GM23338 (cell line): ENCODE data around the gene NOVA2. TPM values are rescaled to one million over a fixed set of nuclear protein-coding genes. Genes with fewer than 3 reads are reported as not detected.

Source experiments
- ATAC-seq: fragments of 200-7000 bp; cut with Tn5 transposase; 3 replicates; pipeline ENCODE4 v1.9.1; 2020
- DNase-seq: peaks from one replicate; pipeline ENCODE4 v3.0.0-alpha.2; 2015; ENCODE audit warnings: low spot score
- H2AFZ ChIP-seq: fragments of 200-600 bp; sonication (generic); 2 replicates; pipeline ENCODE4 v1.8.0; 2016; ENCODE audit warnings: antibody characterized with exemption, mild to moderate bottlenecking, moderate library complexity
- H3F3A ChIP-seq: fragments of 200-600 bp; sonication (generic); replicated peaks from 2 replicates; pipeline ENCODE4 v1.8.0; 2017; ENCODE audit warnings: antibody characterized with exemption, mixed run types, low read depth
- H3K27ac ChIP-seq: fragments of 200-600 bp; sonication (generic); 2 replicates; pipeline ENCODE4 v1.6.1; 2016; ENCODE audit warnings: low read depth
- H3K27me3 ChIP-seq: fragments of 200-600 bp; sonication (generic); 2 replicates; pipeline ENCODE4 v1.8.0; 2016; ENCODE audit warnings: mild to moderate bottlenecking, mixed run types, moderate library complexity; ENCODE audit not compliant: insufficient read depth
- H3K36me3 ChIP-seq: fragments of 200-600 bp; sonication (generic); 2 replicates; pipeline ENCODE4 v1.8.0; 2016; ENCODE audit warnings: mild to moderate bottlenecking; ENCODE audit not compliant: insufficient read depth
- H3K4me1 ChIP-seq: fragments of 200-600 bp; sonication (generic); 2 replicates; pipeline ENCODE4 v1.8.0; 2016; ENCODE audit warnings: mild to moderate bottlenecking, moderate library complexity; ENCODE audit not compliant: insufficient read depth
- H3K4me2 ChIP-seq: fragments of 200-600 bp; sonication (generic); 2 replicates; pipeline ENCODE4 v1.7.1; 2017; ENCODE audit warnings: mixed run types
- H3K4me3 ChIP-seq: fragments of 200-600 bp; sonication (generic); 2 replicates; pipeline ENCODE4 v1.6.1; 2016; ENCODE audit warnings: mixed run types
- H3K79me2 ChIP-seq: fragments of 200-600 bp; sonication (generic); replicated peaks from 2 replicates; pipeline ENCODE4 v1.8.0; 2017; ENCODE audit warnings: mild to moderate bottlenecking; ENCODE audit not compliant: insufficient read depth
- H3K9me2 ChIP-seq: fragments of 200-600 bp; sonication (generic); 2 replicates; pipeline ENCODE4 v1.8.0; 2017; ENCODE audit not compliant: insufficient read depth
- H4K20me1 ChIP-seq: fragments of 200-600 bp; sonication (generic); replicated peaks from 2 replicates; pipeline ENCODE4 v1.8.0; 2017; ENCODE audit warnings: mild to moderate bottlenecking; ENCODE audit not compliant: insufficient read depth
- H3K27ac Mint-ChIP-seq: 2 replicates; pipeline ENCODE4 v1.8.0; 2020; ENCODE audit warnings: inconsistent platforms, mild to moderate bottlenecking, moderate library complexity, mixed read lengths
- H3K27me3 Mint-ChIP-seq: 3 replicates; pipeline ENCODE4 v1.8.0; 2022; ENCODE audit warnings: low read depth, mild to moderate bottlenecking, moderate library complexity, mixed read lengths, inconsistent platforms; ENCODE audit not compliant: insufficient read depth, poor library complexity
- H3K36me3 Mint-ChIP-seq: 3 replicates; pipeline ENCODE4 v1.8.0; 2021; ENCODE audit warnings: low read depth, mild to moderate bottlenecking, inconsistent platforms, moderate library complexity, mixed read lengths
- H3K4me1 Mint-ChIP-seq: 3 replicates; pipeline ENCODE4 v1.8.0; 2020; ENCODE audit warnings: mild to moderate bottlenecking, inconsistent platforms, mixed read lengths
- H3K4me3 Mint-ChIP-seq: 3 replicates; pipeline ENCODE4 v1.8.0; 2021; ENCODE audit warnings: moderate library complexity, mild to moderate bottlenecking, inconsistent platforms, mixed read lengths
- H3K9me3 Mint-ChIP-seq: 3 replicates; pipeline ENCODE4 v1.8.0; 2020; ENCODE audit warnings: moderate library complexity, mild to moderate bottlenecking, inconsistent platforms, mixed read lengths
- CREB1 ChIP-seq: fragments of 250-450 bp; sonication (Bioruptor Pico); IDR thresholded peaks from 2 replicates; pipeline ENCODE4 v1.5.0; 2020; ENCODE audit warnings: low read depth, mild to moderate bottlenecking, moderate library complexity
- JUNB ChIP-seq: IDR thresholded peaks from one replicate; pipeline ENCODE4 v1.6.1; 2016; ENCODE audit warnings: antibody characterized with exemption; ENCODE audit not compliant: unreplicated experiment
- POLR2AphosphoS5 ChIP-seq: IDR thresholded peaks from 2 replicates; pipeline ENCODE4 v1.6.1; 2016; ENCODE audit warnings: antibody characterized with exemption, low read depth
- STAT1 ChIP-seq: IDR thresholded peaks from one replicate; pipeline ENCODE4 v1.6.1; 2016; ENCODE audit warnings: antibody characterized with exemption; ENCODE audit not compliant: unreplicated experiment
- ZNF331 ChIP-seq: fragments of 250-450 bp; sonication (Bioruptor Pico); IDR thresholded peaks from 2 replicates; pipeline ENCODE4 v1.5.0; 2020; ENCODE audit warnings: low read depth, mild to moderate bottlenecking, moderate library complexity
- polyA plus RNA-seq: library from polyadenylated mRNA; unstranded; fragments of >200 nt; fragmentation: Nextera tagmentation; extraction: Ambion mirVana; gene quantifications from 2 replicates; pipeline ENCODE4 v1.2.1, GENCODE V29; 2016
- total RNA-seq: library from RNA; depleted of rRNA; stranded (reverse); fragments of >200 nt; shearing (Covaris generic); gene quantifications from 2 replicates; pipeline ENCODE4 v1.2.3, GENCODE V29; 2014
- TF ChIP-seq, protein P1 (sequence below): IDR thresholded peaks from one replicate; pipeline ENCODE4 v1.6.1; 2018; ENCODE audit warnings: antibody characterized with exemption; ENCODE audit not compliant: unreplicated experiment
- TF ChIP-seq, protein P2 (sequence below), 2 experiments: fragments of 200-600 bp in 1 of 2; sonication (generic) in 1 of 2; conservative IDR thresholded peaks; 2 replicates each; pipeline versions ENCODE4 v1.5.1 to v1.6.1; 2016 to 2017; ENCODE audit warnings: antibody characterized with exemption in 2 of 2, low read depth in 2 of 2, mild to moderate bottlenecking in 2 of 2, moderate library complexity in 1 of 2
- TF ChIP-seq, protein P3 (sequence below): fragments of 250-450 bp; sonication (Bioruptor Pico); IDR thresholded peaks from 2 replicates; pipeline ENCODE4 v1.5.0; 2020; ENCODE audit warnings: mild to moderate bottlenecking, moderate library complexity

NOVA2 gene
- total and polyA plus RNA-seq, 2 experiments from 2014 or later = 5.1 to 13.7 TPM

DNA sequence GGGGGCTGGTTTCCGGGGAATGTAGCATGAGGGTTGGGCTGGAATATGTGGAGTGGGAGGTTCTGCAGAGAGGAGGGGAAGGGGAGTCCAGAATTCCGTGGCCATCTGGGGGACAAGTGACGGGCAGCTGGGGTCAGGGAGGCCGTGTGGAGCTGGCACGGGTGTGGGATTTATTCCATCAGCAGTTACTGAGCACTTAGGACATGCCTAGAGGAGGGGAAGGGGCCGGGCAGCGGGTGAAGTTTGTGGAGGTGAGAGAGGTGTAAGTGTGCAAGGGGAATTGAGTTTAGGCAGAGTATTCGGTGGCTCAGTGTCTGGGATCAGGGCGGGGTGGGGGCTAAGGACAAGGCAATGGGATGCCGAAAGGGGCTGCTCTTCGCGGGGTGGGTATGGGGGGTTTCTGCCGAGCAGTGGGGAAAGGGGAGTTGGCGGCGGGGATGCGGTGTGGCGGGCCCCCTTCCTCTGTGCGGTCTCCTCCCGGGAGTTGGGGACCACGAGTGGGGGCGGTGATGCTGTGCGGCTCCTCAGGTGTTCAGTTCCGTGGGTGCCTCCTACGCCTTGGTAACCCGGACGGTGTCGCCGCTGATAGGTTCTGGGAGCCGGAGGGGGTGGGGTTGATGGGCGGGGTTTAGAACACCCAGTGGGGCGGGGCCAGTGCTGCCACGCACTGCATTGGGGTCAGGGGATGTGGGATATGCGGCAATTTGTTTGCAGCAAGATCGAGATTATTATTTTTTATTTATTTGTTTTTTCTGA, 27.0 kb upstream of the NOVA2 start:
- Histone ChIP-seq H2AFZ (no peak overlapping the region; the same call in 1 of the 2 replicates), H3K4me1 (peaks cover 8% of the 10 kb centered on the region), H3K27me3 (no peaks in the 10 kb centered on the region), H3K9me2 (no peaks in the 10 kb centered on the region), H3F3A (peaks cover 7% of the 10 kb centered on the region; the same call in 1 of the 2 replicates), H3K4me3 (peak overlapping the region; percentile 88), H3K79me2 (peaks cover 25% of the 10 kb centered on the region), H3K36me3 (no peaks in the 10 kb centered on the region), H4K20me1 (no peaks in the 10 kb centered on the region; the same call in 1 of the 2 replicates), H3K27ac (no peak overlapping the region), H3K4me2 (peak overlapping the region; percentile 97)
- 0 out of 3 replicates have a peak, but pooled peaks cover 2% of the 10 kb centered on the region for H3K36me3 Mint-ChIP-seq
- ATAC-seq (peak; percentile 84), DNase-seq (peak; percentile 85)
- peak overlapping the region; percentile 94 for H3K4me3 Mint-ChIP-seq
- peaks cover 27% of the 10 kb centered on the region for H3K4me1 Mint-ChIP-seq
- H3K27me3 Mint-ChIP-seq = peaks cover 13% of the 10 kb centered on the region
- TF ChIP-seq POLR2AphosphoS5 (no peak), JUNB (no peak), CREB1 (CRISPR knock-in tag) (no peak)
- H3K9me3 Mint-ChIP-seq = no peaks in the 10 kb centered on the region; the same call in 2 of the 3 replicates
- no peak overlapping the region; the same call in 1 of the 2 replicates for H3K27ac Mint-ChIP-seq

DNA sequence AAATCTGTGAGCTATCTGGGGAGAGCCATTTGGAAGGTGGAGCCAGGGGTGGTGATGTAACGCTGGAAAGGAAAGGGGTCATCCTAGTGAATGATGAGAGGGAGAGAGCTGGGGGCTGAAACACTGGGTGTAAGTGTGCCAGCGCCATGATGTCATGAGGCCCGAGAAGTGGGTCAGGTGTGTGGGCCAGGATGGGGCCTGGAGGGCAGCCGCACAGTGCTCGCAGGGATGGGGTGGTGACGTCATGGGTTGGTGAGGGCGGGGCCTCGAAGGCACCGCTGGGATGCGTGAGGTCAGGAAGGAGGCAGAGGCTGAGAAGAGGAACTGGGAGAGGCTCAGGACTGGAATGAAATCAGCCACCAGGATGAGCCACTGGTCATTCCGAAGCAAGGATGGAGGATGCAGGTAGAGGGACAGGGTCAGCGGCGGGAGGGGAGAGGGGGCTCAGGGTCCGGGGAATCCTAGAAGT, 26.0 kb upstream of the NOVA2 start:
- Histone ChIP-seq H3F3A (peaks cover 7% of the 10 kb centered on the region; the same call in 1 of the 2 replicates), H3K9me2 (no peaks in the 10 kb centered on the region), H3K36me3 (no peaks in the 10 kb centered on the region), H3K4me3 (peak overlapping the region; percentile 88), H4K20me1 (no peaks in the 10 kb centered on the region; the same call in 1 of the 2 replicates), H3K4me2 (peak overlapping the region; percentile 97), H2AFZ (peak overlapping the region; percentile 87), H3K27me3 (no peaks in the 10 kb centered on the region), H3K79me2 (peaks cover 27% of the 10 kb centered on the region), H3K27ac (0 out of 2 replicates have a peak overlapping the region, but pooled peaks have one; percentile 45), H3K4me1 (peaks cover 8% of the 10 kb centered on the region)
- DNase-seq = peak; percentile 87
- peaks cover 13% of the 10 kb centered on the region for H3K27me3 Mint-ChIP-seq
- H3K4me1 Mint-ChIP-seq = peaks cover 27% of the 10 kb centered on the region
- peak overlapping the region; percentile 71 for H3K27ac Mint-ChIP-seq
- ATAC-seq = peak; percentile 47
- peak overlapping the region; percentile 94 for H3K4me3 Mint-ChIP-seq
- H3K36me3 Mint-ChIP-seq = 0 out of 3 replicates have a peak, but pooled peaks cover 2% of the 10 kb centered on the region
- H3K9me3 Mint-ChIP-seq = no peaks in the 10 kb centered on the region; the same call in 2 of the 3 replicates
- TF ChIP-seq POLR2AphosphoS5 = peak; percentile 39; the same call in 1 of the 2 replicates
- TF ChIP-seq ZNF331 = no peak
- TF ChIP-seq, protein P1, sequence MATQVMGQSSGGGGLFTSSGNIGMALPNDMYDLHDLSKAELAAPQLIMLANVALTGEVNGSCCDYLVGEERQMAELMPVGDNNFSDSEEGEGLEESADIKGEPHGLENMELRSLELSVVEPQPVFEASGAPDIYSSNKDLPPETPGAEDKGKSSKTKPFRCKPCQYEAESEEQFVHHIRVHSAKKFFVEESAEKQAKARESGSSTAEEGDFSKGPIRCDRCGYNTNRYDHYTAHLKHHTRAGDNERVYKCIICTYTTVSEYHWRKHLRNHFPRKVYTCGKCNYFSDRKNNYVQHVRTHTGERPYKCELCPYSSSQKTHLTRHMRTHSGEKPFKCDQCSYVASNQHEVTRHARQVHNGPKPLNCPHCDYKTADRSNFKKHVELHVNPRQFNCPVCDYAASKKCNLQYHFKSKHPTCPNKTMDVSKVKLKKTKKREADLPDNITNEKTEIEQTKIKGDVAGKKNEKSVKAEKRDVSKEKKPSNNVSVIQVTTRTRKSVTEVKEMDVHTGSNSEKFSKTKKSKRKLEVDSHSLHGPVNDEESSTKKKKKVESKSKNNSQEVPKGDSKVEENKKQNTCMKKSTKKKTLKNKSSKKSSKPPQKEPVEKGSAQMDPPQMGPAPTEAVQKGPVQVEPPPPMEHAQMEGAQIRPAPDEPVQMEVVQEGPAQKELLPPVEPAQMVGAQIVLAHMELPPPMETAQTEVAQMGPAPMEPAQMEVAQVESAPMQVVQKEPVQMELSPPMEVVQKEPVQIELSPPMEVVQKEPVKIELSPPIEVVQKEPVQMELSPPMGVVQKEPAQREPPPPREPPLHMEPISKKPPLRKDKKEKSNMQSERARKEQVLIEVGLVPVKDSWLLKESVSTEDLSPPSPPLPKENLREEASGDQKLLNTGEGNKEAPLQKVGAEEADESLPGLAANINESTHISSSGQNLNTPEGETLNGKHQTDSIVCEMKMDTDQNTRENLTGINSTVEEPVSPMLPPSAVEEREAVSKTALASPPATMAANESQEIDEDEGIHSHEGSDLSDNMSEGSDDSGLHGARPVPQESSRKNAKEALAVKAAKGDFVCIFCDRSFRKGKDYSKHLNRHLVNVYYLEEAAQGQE = no peak
- TF ChIP-seq STAT1 = no peak
- peak; percentile 96 for TF ChIP-seq CREB1 (CRISPR knock-in tag)
- TF ChIP-seq, protein P2, sequence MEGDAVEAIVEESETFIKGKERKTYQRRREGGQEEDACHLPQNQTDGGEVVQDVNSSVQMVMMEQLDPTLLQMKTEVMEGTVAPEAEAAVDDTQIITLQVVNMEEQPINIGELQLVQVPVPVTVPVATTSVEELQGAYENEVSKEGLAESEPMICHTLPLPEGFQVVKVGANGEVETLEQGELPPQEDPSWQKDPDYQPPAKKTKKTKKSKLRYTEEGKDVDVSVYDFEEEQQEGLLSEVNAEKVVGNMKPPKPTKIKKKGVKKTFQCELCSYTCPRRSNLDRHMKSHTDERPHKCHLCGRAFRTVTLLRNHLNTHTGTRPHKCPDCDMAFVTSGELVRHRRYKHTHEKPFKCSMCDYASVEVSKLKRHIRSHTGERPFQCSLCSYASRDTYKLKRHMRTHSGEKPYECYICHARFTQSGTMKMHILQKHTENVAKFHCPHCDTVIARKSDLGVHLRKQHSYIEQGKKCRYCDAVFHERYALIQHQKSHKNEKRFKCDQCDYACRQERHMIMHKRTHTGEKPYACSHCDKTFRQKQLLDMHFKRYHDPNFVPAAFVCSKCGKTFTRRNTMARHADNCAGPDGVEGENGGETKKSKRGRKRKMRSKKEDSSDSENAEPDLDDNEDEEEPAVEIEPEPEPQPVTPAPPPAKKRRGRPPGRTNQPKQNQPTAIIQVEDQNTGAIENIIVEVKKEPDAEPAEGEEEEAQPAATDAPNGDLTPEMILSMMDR (conservative IDR thresholded peaks at IDR 0.05; ENCODE audit: low read depth in 2 of 2) = no peak
- TF ChIP-seq, protein P3, sequence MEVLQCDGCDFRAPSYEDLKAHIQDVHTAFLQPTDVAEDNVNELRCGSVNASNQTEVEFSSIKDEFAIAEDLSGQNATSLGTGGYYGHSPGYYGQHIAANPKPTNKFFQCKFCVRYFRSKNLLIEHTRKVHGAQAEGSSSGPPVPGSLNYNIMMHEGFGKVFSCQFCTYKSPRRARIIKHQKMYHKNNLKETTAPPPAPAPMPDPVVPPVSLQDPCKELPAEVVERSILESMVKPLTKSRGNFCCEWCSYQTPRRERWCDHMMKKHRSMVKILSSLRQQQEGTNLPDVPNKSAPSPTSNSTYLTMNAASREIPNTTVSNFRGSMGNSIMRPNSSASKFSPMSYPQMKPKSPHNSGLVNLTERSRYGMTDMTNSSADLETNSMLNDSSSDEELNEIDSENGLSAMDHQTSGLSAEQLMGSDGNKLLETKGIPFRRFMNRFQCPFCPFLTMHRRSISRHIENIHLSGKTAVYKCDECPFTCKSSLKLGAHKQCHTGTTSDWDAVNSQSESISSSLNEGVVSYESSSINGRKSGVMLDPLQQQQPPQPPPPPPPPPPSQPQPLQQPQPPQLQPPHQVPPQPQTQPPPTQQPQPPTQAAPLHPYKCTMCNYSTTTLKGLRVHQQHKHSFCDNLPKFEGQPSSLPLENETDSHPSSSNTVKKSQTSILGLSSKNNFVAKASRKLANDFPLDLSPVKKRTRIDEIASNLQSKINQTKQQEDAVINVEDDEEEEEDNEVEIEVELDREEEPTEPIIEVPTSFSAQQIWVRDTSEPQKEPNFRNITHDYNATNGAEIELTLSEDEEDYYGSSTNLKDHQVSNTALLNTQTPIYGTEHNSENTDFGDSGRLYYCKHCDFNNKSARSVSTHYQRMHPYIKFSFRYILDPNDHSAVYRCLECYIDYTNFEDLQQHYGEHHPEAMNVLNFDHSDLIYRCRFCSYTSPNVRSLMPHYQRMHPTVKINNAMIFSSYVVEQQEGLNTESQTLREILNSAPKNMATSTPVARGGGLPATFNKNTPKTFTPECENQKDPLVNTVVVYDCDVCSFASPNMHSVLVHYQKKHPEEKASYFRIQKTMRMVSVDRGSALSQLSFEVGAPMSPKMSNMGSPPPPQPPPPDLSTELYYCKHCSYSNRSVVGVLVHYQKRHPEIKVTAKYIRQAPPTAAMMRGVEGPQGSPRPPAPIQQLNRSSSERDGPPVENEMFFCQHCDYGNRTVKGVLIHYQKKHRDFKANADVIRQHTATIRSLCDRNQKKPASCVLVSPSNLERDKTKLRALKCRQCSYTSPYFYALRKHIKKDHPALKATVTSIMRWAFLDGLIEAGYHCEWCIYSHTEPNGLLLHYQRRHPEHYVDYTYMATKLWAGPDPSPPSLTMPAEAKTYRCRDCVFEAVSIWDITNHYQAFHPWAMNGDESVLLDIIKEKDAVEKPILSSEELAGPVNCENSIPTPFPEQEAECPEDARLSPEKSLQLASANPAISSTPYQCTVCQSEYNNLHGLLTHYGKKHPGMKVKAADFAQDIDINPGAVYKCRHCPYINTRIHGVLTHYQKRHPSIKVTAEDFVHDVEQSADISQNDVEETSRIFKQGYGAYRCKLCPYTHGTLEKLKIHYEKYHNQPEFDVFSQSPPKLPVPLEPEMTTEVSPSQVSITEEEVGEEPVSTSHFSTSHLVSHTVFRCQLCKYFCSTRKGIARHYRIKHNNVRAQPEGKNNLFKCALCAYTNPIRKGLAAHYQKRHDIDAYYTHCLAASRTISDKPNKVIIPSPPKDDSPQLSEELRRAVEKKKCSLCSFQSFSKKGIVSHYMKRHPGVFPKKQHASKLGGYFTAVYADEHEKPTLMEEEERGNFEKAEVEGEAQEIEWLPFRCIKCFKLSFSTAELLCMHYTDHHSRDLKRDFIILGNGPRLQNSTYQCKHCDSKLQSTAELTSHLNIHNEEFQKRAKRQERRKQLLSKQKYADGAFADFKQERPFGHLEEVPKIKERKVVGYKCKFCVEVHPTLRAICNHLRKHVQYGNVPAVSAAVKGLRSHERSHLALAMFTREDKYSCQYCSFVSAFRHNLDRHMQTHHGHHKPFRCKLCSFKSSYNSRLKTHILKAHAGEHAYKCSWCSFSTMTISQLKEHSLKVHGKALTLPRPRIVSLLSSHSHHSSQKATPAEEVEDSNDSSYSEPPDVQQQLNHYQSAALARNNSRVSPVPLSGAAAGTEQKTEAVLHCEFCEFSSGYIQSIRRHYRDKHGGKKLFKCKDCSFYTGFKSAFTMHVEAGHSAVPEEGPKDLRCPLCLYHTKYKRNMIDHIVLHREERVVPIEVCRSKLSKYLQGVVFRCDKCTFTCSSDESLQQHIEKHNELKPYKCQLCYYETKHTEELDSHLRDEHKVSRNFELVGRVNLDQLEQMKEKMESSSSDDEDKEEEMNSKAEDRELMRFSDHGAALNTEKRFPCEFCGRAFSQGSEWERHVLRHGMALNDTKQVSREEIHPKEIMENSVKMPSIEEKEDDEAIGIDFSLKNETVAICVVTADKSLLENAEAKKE = no peak
